HepG2 (cell line): ENCODE results near the gene MIER2.
A peak's percentile ranks its signal among the peaks of the same experiment; 100 is the strongest.

Source experiments
- CAMTA2 ChIP-seq: sonication (generic); formaldehyde crosslinking; IDR thresholded peaks from 2 replicates; pipeline ENCODE4 v1.4.0; 2020; ENCODE audit warnings: mild to moderate bottlenecking, missing genetic modification reagents, borderline replicate concordance
- KAT2B ChIP-seq: fragments of 150-350 bp; IDR thresholded peaks from 2 replicates; pipeline ENCODE4 v1.6.1; 2014; ENCODE audit warnings: low read depth, low read length, borderline replicate concordance
- MAFF ChIP-seq: IDR thresholded peaks from 2 replicates; pipeline ENCODE4 v1.6.1; 2011; ENCODE audit warnings: low read depth, low read length, improper control_type of control experiment
- RFX5 ChIP-seq: IDR thresholded peaks from 2 replicates; pipeline ENCODE4 v1.6.1; 2011; ENCODE audit warnings: low read depth, low read length, improper control_type of control experiment
- TBX2 ChIP-seq: sonication (generic); formaldehyde crosslinking; IDR thresholded peaks from 2 replicates; pipeline ENCODE4 v1.5.0; 2020; ENCODE audit warnings: missing genetic modification reagents, mild to moderate bottlenecking, borderline replicate concordance
- ZBTB7A ChIP-seq: sonication (generic); formaldehyde crosslinking; IDR thresholded peaks from 2 replicates; pipeline ENCODE4 v1.8.0; 2022; ENCODE audit warnings: mild to moderate bottlenecking, missing genetic modification reagents
- ZNF30 ChIP-seq: sonication (generic); formaldehyde crosslinking; IDR thresholded peaks from 2 replicates; pipeline ENCODE4 v1.5.0; 2020; ENCODE audit warnings: mild to moderate bottlenecking, missing genetic modification reagents
- ZNF331 ChIP-seq: sonication (generic); formaldehyde crosslinking; IDR thresholded peaks from 2 replicates; pipeline ENCODE4 v1.4.0; 2020; ENCODE audit warnings: missing genetic modification reagents
- ZNF713 ChIP-seq: sonication (generic); formaldehyde crosslinking; IDR thresholded peaks from 2 replicates; pipeline ENCODE4 v1.4.0; 2020; ENCODE audit warnings: mild to moderate bottlenecking, missing genetic modification reagents
- TF ChIP-seq, protein P1 (sequence below): IDR thresholded peaks from 2 replicates; pipeline ENCODE4 v1.6.1; 2016; ENCODE audit warnings: missing genetic modification reagents, missing compliant biosample characterization
- TF ChIP-seq, protein P2 (sequence below): sonication (generic); formaldehyde crosslinking; IDR thresholded peaks from 2 replicates; pipeline ENCODE4 v1.4.0; 2020; ENCODE audit warnings: mild to moderate bottlenecking, missing genetic modification reagents
- TF ChIP-seq, protein P3 (sequence below): sonication (generic); formaldehyde crosslinking; IDR thresholded peaks from 2 replicates; pipeline ENCODE4 v1.4.0; 2020; ENCODE audit warnings: missing genetic modification reagents
- TF ChIP-seq, protein P4 (sequence below): sonication (generic); formaldehyde crosslinking; IDR thresholded peaks from 2 replicates; pipeline ENCODE4 v1.5.0; 2020; ENCODE audit warnings: mild to moderate bottlenecking, missing genetic modification reagents, moderate library complexity
- TF ChIP-seq, protein P5 (sequence below): sonication (generic); formaldehyde crosslinking; IDR thresholded peaks from 2 replicates; pipeline ENCODE4 v1.8.1; 2023; ENCODE audit warnings: mild to moderate bottlenecking, missing genetic modification reagents

DNA sequence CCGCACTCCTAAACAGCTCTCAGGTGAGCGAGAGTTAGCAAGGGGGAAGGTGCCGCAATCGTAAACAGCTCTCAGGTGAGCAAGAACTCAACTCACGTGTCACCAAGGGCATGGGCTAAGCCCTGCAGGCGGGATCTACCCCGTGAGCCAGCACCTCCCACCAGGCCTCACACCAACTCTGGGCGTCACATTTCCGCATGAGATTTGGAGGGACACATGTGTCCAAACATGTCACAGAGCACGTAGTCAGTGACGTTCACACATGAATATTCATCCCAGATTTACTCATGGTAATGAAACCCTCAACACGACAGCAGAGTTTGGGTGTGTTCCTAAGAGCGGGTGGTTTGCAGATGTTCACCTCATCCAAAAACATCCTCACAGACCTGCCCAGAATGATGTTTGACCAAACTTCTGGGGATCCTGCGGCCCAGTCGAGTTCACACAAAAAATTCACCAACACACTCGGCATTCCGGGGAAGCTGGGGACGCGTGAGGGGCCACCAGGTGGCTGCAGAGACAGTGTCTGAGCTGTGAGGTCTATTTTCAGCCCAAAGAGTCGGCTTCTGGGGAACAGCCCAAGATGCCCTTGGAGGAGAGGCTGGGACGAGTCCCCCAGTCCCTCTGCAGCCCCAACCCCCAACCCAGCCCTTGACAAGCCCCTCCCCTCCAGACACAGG lies 44.8 kb upstream of the MIER2 start:
- TF ChIP-seq, protein P1, sequence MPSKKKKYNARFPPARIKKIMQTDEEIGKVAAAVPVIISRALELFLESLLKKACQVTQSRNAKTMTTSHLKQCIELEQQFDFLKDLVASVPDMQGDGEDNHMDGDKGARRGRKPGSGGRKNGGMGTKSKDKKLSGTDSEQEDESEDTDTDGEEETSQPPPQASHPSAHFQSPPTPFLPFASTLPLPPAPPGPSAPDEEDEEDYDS (CRISPR knock-in tag): no peak
- TF ChIP-seq CAMTA2: no peak
- no peak for TF ChIP-seq TBX2
- TF ChIP-seq ZBTB7A (CRISPR knock-in tag): no peak
- no peak for TF ChIP-seq ZNF30
- TF ChIP-seq, protein P2, sequence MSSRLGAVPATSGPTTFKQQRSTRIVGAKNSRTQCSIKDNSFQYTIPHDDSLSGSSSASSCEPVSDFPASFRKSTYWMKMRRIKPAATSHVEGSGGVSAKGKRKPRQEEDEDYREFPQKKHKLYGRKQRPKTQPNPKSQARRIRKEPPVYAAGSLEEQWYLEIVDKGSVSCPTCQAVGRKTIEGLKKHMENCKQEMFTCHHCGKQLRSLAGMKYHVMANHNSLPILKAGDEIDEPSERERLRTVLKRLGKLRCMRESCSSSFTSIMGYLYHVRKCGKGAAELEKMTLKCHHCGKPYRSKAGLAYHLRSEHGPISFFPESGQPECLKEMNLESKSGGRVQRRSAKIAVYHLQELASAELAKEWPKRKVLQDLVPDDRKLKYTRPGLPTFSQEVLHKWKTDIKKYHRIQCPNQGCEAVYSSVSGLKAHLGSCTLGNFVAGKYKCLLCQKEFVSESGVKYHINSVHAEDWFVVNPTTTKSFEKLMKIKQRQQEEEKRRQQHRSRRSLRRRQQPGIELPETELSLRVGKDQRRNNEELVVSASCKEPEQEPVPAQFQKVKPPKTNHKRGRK: no peak
- TF ChIP-seq, protein P3, sequence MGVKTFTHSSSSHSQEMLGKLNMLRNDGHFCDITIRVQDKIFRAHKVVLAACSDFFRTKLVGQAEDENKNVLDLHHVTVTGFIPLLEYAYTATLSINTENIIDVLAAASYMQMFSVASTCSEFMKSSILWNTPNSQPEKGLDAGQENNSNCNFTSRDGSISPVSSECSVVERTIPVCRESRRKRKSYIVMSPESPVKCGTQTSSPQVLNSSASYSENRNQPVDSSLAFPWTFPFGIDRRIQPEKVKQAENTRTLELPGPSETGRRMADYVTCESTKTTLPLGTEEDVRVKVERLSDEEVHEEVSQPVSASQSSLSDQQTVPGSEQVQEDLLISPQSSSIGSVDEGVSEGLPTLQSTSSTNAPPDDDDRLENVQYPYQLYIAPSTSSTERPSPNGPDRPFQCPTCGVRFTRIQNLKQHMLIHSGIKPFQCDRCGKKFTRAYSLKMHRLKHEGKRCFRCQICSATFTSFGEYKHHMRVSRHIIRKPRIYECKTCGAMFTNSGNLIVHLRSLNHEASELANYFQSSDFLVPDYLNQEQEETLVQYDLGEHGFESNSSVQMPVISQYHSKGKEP (CRISPR knock-in tag): no peak
- no peak for TF ChIP-seq ZNF331 (CRISPR knock-in tag)
- no peak for TF ChIP-seq MAFF
- TF ChIP-seq ZNF713 (CRISPR knock-in tag): no peak
- no peak for TF ChIP-seq RFX5
- TF ChIP-seq, protein P4, sequence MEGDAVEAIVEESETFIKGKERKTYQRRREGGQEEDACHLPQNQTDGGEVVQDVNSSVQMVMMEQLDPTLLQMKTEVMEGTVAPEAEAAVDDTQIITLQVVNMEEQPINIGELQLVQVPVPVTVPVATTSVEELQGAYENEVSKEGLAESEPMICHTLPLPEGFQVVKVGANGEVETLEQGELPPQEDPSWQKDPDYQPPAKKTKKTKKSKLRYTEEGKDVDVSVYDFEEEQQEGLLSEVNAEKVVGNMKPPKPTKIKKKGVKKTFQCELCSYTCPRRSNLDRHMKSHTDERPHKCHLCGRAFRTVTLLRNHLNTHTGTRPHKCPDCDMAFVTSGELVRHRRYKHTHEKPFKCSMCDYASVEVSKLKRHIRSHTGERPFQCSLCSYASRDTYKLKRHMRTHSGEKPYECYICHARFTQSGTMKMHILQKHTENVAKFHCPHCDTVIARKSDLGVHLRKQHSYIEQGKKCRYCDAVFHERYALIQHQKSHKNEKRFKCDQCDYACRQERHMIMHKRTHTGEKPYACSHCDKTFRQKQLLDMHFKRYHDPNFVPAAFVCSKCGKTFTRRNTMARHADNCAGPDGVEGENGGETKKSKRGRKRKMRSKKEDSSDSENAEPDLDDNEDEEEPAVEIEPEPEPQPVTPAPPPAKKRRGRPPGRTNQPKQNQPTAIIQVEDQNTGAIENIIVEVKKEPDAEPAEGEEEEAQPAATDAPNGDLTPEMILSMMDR (CRISPR knock-in tag): peak; percentile 44
- TF ChIP-seq, protein P5, sequence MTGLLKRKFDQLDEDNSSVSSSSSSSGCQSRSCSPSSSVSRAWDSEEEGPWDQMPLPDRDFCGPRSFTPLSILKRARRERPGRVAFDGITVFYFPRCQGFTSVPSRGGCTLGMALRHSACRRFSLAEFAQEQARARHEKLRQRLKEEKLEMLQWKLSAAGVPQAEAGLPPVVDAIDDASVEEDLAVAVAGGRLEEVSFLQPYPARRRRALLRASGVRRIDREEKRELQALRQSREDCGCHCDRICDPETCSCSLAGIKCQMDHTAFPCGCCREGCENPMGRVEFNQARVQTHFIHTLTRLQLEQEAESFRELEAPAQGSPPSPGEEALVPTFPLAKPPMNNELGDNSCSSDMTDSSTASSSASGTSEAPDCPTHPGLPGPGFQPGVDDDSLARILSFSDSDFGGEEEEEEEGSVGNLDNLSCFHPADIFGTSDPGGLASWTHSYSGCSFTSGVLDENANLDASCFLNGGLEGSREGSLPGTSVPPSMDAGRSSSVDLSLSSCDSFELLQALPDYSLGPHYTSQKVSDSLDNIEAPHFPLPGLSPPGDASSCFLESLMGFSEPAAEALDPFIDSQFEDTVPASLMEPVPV: no peak
- TF ChIP-seq KAT2B: no peak
